ENCODE data around the gene UTY. TPM values are rescaled to one million over a fixed set of nuclear protein-coding genes. Genes with fewer than 3 reads are reported as not detected.

Gene UTY
- total and polyA plus RNA-seq, 2 of the 13 experiments (the other 11 are each of a cell fraction or from before 2014, with no cell fraction given) = not detected

- TF ChIP-seq ZBTB46 (CRISPR knock-in tag; IDR thresholded peaks at IDR 0.05; ENCODE audit: borderline replicate concordance) = no peak
- no peak for TF ChIP-seq ZMYM4 (CRISPR knock-in tag; IDR thresholded peaks at IDR 0.05)
- no peak for TF ChIP-seq ELF4 (CRISPR knock-in tag; IDR thresholded peaks at IDR 0.05; ENCODE audit: borderline replicate concordance)
Measured at GRCh38 chrY:13250421-13250820, 229.4 kb downstream of the UTY start (continued).

DNA sequence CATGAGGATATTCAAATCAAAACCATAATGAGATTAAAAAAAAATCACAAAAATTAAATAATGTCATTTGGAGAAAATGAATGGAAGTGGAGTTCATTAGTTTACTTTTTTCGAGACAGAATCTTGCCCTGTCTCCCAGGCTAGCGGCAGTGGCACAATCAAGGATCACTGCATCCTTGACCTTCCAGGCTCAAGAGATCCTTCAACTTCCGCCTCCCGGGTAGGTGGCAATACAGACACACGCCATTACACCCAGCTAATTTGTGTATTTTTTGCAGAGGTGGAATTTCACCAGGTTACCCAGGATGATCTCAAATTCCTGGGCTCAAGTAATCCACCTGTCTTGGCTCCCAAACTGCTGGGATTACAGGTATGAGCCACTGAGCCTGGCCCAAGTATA is 236.1 kb downstream of the UTY start:
- no peak for FAIRE-seq
- no peak for ATAC-seq
- H3K4me2 ChIP-seq (ENCODE audit: low read depth, low read length) = no peak overlapping the region
- no peak for TF ChIP-seq ZNF264 (CRISPR knock-in tag; IDR thresholded peaks at IDR 0.05)
- TF ChIP-seq ZNF879 (CRISPR knock-in tag; IDR thresholded peaks at IDR 0.05) = no peak
- TF ChIP-seq, protein P1, sequence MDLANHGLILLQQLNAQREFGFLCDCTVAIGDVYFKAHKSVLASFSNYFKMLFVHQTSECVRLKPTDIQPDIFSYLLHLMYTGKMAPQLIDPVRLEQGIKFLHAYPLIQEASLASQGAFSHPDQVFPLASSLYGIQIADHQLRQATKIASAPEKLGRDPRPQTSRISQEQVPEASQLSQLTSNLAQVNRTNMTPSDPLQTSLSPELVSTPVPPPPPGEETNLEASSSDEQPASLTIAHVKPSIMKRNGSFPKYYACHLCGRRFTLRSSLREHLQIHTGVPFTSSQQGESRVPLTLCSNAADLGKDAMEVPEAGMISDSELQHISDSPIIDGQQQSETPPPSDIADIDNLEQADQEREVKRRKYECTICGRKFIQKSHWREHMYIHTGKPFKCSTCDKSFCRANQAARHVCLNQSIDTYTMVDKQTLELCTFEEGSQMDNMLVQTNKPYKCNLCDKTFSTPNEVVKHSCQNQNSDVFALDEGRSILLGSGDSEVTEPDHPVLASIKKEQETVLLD (CRISPR knock-in tag; IDR thresholded peaks at IDR 0.05; ENCODE audit: low read depth) = no peak
- no peak for TF ChIP-seq HMGA1 (CRISPR knock-in tag; conservative IDR thresholded peaks at IDR 0.05)
- no peak for TF ChIP-seq RBM39 (IDR thresholded peaks at IDR 0.05; ENCODE audit: low read depth, low read length, poor library complexity, severe bottlenecking)
- TF ChIP-seq HDAC1 (CRISPR knock-in tag; IDR thresholded peaks at IDR 0.05) = no peak
- TF ChIP-seq TAF1 (CRISPR knock-in tag; IDR thresholded peaks at IDR 0.05) = no peak
- no peak for TF ChIP-seq ZNF383 (CRISPR knock-in tag; IDR thresholded peaks at IDR 0.05; ENCODE audit: borderline replicate concordance)
- no peak for TF ChIP-seq ZNF777 (CRISPR knock-in tag; IDR thresholded peaks at IDR 0.05)
- TF ChIP-seq, protein P2, sequence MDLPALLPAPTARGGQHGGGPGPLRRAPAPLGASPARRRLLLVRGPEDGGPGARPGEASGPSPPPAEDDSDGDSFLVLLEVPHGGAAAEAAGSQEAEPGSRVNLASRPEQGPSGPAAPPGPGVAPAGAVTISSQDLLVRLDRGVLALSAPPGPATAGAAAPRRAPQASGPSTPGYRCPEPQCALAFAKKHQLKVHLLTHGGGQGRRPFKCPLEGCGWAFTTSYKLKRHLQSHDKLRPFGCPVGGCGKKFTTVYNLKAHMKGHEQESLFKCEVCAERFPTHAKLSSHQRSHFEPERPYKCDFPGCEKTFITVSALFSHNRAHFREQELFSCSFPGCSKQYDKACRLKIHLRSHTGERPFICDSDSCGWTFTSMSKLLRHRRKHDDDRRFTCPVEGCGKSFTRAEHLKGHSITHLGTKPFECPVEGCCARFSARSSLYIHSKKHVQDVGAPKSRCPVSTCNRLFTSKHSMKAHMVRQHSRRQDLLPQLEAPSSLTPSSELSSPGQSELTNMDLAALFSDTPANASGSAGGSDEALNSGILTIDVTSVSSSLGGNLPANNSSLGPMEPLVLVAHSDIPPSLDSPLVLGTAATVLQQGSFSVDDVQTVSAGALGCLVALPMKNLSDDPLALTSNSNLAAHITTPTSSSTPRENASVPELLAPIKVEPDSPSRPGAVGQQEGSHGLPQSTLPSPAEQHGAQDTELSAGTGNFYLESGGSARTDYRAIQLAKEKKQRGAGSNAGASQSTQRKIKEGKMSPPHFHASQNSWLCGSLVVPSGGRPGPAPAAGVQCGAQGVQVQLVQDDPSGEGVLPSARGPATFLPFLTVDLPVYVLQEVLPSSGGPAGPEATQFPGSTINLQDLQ (CRISPR knock-in tag; IDR thresholded peaks at IDR 0.05) = no peak
- no peak for TF ChIP-seq ZNF124 (CRISPR knock-in tag; IDR thresholded peaks at IDR 0.05)
- TF ChIP-seq ZNF552 (CRISPR knock-in tag; IDR thresholded peaks at IDR 0.05; ENCODE audit: borderline replicate concordance) = no peak
- no peak for TF ChIP-seq ARNT2 (CRISPR knock-in tag; IDR thresholded peaks at IDR 0.05; ENCODE audit: low read depth)
- no peak for TF ChIP-seq ESRRA (CRISPR knock-in tag; IDR thresholded peaks at IDR 0.05; ENCODE audit: low read depth)
- no peak for TF ChIP-seq SP140L (CRISPR knock-in tag; IDR thresholded peaks at IDR 0.05; ENCODE audit: borderline replicate concordance)
- no peak for TF ChIP-seq MIER3 (CRISPR knock-in tag; IDR thresholded peaks at IDR 0.05; ENCODE audit: borderline replicate concordance)
- no peak for TF ChIP-seq GZF1 (CRISPR knock-in tag; IDR thresholded peaks at IDR 0.05)
- no peak for TF ChIP-seq ZNF17 (CRISPR knock-in tag; IDR thresholded peaks at IDR 0.05)

More for the DNA sequence above, 236.1 kb downstream of the UTY start:
- Histone ChIP-seq H4K20me1 (ENCODE audit: insufficient read depth, low read length) (no peaks in the 10 kb centered on the region), H2AFZ (ENCODE audit: low read length) (no peak overlapping the region), H3K27ac (ENCODE audit: extremely low read length, insufficient read depth, low read length) (no peak overlapping the region), H3K9ac (ENCODE audit: insufficient read depth, low read depth, low read length) (no peak overlapping the region), H3K27me3 (ENCODE audit: control insufficient read depth in 1 of 2, insufficient read depth in 2 of 2, low read length in 2 of 2) (no peaks in the 10 kb centered on the region), H3K4me1 (ENCODE audit: insufficient read depth, low read length) (no peaks in the 10 kb centered on the region), H3K36me3 (replicated peaks in 1 of 2; ENCODE audit: control insufficient read depth in 1 of 2, insufficient read depth in 2 of 2, low read length in 2 of 2) (no peaks in the 10 kb centered on the region), H3K4me3 (replicated peaks in 1 of 3; ENCODE audit: insufficient read depth in 1 of 3, low read depth in 2 of 3, low read length in 3 of 3) (no peak overlapping the region), H3K9me3 (ENCODE audit: low read length) (no peaks in the 10 kb centered on the region), H3K79me2 (ENCODE audit: insufficient read depth, low read length) (no peaks in the 10 kb centered on the region)
- CTCF ChIA-PET (ENCODE audit: low intra/inter-chr PET ratio, low total read pairs) = no interaction called here
- in situ Hi-C loops (cut with HindIII; ENCODE audit: extremely low pct_ligation_motif_present, low pct_unique_long_range_greater_than_20kb) (no loop called here), intact Hi-C loops (cut with micrococcal nuclease; ENCODE audit: unreplicated experiment) (no loop called here)
- DNase-seq (ENCODE audit: low spot score) = no peak
- POLR2A ChIA-PET = no interaction called here
- BruUV-seq (replicated peaks) = no TSS peak
- WGBS (ENCODE audit: low lambda C conversion rate) = 22% methylated on average over 5 of the region's 5 CpGs

Data from HepG2 (cell line).